ENCODE data around the gene MAK. TPM values are rescaled to one million over a fixed set of nuclear protein-coding genes. Genes with fewer than 3 reads are reported as not detected.

MAK gene
- polyA plus RNA-seq, 2 of the 4 experiments (the other 2 are of a cell fraction): 0.05 to 0.09 TPM

GRCh38 chr6:10747251-10747972 is 90.9 kb downstream of the MAK start, which contains the start of gene TMEM14B:
Gene TMEM14B (plus strand): TSS chr6:10747805. CDS start chr6:10749246, 1,441 bp downstream.
- whole genome bisulfite sequencing (ENCODE audit: missing lambda C conversion rate): 3% methylated on average over 25 of the region's 52 CpGs
- H3K4me2 ChIP-seq: peak within 1 kb of the TSS; percentile 85
- ChIA-PET CTCF (interaction anchor here (1.0 to 2.2 kb wide), 7 partner anchors 11 to 269 kb away, joined by 3 to 18 read pairs (median 4); no protein-coding TSS in a partner anchor), POLR2A (interaction anchor here (0.9 to 2.5 kb wide), 4 partner anchors 12 to 53 kb away, joined by 3 to 11 read pairs (median 5); partner anchors contain the start of genes C6orf52, PAK1IP1 and TMEM14C)
- peak within 1 kb of the TSS; percentile 95 for H3K4me3 ChIP-seq
- H3K4me1 ChIP-seq: peaks cover 20% of the 10 kb centered on the region
- DNase-seq (ENCODE audit: low read depth in 1 of 2, low spot score in 1 of 2): peak; percentile 81 to 94
- no peaks in the 10 kb centered on the region for H3K9me3 ChIP-seq
- H3K27ac ChIP-seq: peak within 1 kb of the TSS; percentile 90 to 96
- ATAC-seq: peak; percentile 95 to 98
- FAIRE-seq: no peak
- TF ChIP-seq, protein P1, sequence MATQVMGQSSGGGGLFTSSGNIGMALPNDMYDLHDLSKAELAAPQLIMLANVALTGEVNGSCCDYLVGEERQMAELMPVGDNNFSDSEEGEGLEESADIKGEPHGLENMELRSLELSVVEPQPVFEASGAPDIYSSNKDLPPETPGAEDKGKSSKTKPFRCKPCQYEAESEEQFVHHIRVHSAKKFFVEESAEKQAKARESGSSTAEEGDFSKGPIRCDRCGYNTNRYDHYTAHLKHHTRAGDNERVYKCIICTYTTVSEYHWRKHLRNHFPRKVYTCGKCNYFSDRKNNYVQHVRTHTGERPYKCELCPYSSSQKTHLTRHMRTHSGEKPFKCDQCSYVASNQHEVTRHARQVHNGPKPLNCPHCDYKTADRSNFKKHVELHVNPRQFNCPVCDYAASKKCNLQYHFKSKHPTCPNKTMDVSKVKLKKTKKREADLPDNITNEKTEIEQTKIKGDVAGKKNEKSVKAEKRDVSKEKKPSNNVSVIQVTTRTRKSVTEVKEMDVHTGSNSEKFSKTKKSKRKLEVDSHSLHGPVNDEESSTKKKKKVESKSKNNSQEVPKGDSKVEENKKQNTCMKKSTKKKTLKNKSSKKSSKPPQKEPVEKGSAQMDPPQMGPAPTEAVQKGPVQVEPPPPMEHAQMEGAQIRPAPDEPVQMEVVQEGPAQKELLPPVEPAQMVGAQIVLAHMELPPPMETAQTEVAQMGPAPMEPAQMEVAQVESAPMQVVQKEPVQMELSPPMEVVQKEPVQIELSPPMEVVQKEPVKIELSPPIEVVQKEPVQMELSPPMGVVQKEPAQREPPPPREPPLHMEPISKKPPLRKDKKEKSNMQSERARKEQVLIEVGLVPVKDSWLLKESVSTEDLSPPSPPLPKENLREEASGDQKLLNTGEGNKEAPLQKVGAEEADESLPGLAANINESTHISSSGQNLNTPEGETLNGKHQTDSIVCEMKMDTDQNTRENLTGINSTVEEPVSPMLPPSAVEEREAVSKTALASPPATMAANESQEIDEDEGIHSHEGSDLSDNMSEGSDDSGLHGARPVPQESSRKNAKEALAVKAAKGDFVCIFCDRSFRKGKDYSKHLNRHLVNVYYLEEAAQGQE (IDR thresholded peaks at IDR 0.05): no peak
- TF ChIP-seq SMC3 (IDR thresholded peaks at IDR 0.05): no peak
- no peak for TF ChIP-seq EHF (CRISPR knock-in tag; IDR thresholded peaks at IDR 0.05)
- no peak for TF ChIP-seq NR3C1 (IDR thresholded peaks at IDR 0.05)
- TF ChIP-seq JUN (IDR thresholded peaks at IDR 0.05): peak; percentile 60 to 67; a peak in 3 of 5 replicates
- 0 out of 2 replicates have a peak, but pooled peaks have one; percentile 47 for TF ChIP-seq MAZ (IDR thresholded peaks at IDR 0.05; ENCODE audit: borderline replicate concordance, low read depth, low read length)
- no peak for TF ChIP-seq KDM1A (IDR thresholded peaks at IDR 0.05; ENCODE audit: low read depth)
- no peak for TF ChIP-seq TFCP2L1 (CRISPR knock-in tag; IDR thresholded peaks at IDR 0.05)
- TF ChIP-seq EP300 (IDR thresholded peaks at IDR 0.05): no peak
- peak in 1 of 2 experiments; percentile 24; a peak in 1 of 5 replicates for TF ChIP-seq RAD21 (conservative IDR thresholded peaks at IDR 0.05 in 1 of 2, IDR thresholded peaks at IDR 0.05 in 1 of 2)
- TF ChIP-seq ESRRA (IDR thresholded peaks at IDR 0.05; ENCODE audit: borderline replicate concordance, low read length): no peak
- TF ChIP-seq ELK1 (IDR thresholded peaks at IDR 0.05; ENCODE audit: low read depth, low read length): no peak
- TF ChIP-seq HEYL (CRISPR knock-in tag; IDR thresholded peaks at IDR 0.05): no peak
- TF ChIP-seq, protein P2, sequence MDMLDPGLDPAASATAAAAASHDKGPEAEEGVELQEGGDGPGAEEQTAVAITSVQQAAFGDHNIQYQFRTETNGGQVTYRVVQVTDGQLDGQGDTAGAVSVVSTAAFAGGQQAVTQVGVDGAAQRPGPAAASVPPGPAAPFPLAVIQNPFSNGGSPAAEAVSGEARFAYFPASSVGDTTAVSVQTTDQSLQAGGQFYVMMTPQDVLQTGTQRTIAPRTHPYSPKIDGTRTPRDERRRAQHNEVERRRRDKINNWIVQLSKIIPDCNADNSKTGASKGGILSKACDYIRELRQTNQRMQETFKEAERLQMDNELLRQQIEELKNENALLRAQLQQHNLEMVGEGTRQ (IDR thresholded peaks at IDR 0.05): no peak
- TF ChIP-seq BHLHE40 (IDR thresholded peaks at IDR 0.05; ENCODE audit: low read depth, low read length): no peak
- TF ChIP-seq JUNB (IDR thresholded peaks at IDR 0.05): no peak
- TF ChIP-seq KDM5A (IDR thresholded peaks at IDR 0.05): no peak
- TF ChIP-seq TP53 (CRISPR knock-in tag; IDR thresholded peaks at IDR 0.05): no peak
- TF ChIP-seq, protein P3, sequence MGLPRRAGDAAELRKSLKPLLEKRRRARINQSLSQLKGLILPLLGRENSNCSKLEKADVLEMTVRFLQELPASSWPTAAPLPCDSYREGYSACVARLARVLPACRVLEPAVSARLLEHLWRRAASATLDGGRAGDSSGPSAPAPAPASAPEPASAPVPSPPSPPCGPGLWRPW (IDR thresholded peaks at IDR 0.05): no peak
- no peak for TF ChIP-seq POLR2AphosphoS2 (conservative IDR thresholded peaks at IDR 0.05; ENCODE audit: low read length)
- no peak for TF ChIP-seq HOXB5 (CRISPR knock-in tag; IDR thresholded peaks at IDR 0.05)
- no peak for TF ChIP-seq PBX3 (IDR thresholded peaks at IDR 0.05)
- TF ChIP-seq PHF8 (IDR thresholded peaks at IDR 0.05; ENCODE audit: borderline replicate concordance, low read depth): 0 out of 2 replicates have a peak, but pooled peaks have one; percentile 67
- no peak for TF ChIP-seq HOXA7 (CRISPR knock-in tag; IDR thresholded peaks at IDR 0.05)
- no peak for TF ChIP-seq CEBPB (IDR thresholded peaks at IDR 0.05)
- TF ChIP-seq, protein P4, sequence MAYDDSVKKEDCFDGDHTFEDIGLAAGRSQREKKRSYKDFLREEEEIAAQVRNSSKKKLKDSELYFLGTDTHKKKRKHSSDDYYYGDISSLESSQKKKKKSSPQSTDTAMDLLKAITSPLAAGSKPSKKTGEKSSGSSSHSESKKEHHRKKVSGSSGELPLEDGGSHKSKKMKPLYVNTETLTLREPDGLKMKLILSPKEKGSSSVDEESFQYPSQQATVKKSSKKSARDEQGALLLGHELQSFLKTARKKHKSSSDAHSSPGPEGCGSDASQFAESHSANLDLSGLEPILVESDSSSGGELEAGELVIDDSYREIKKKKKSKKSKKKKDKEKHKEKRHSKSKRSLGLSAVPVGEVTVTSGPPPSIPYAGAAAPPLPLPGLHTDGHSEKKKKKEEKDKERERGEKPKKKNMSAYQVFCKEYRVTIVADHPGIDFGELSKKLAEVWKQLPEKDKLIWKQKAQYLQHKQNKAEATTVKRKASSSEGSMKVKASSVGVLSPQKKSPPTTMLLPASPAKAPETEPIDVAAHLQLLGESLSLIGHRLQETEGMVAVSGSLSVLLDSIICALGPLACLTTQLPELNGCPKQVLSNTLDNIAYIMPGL (CRISPR knock-in tag; IDR thresholded peaks at IDR 0.05; ENCODE audit: borderline replicate concordance): no peak
- TF ChIP-seq EHMT2 (IDR thresholded peaks at IDR 0.05; ENCODE audit: low read depth): no peak
- TF ChIP-seq, protein P5, sequence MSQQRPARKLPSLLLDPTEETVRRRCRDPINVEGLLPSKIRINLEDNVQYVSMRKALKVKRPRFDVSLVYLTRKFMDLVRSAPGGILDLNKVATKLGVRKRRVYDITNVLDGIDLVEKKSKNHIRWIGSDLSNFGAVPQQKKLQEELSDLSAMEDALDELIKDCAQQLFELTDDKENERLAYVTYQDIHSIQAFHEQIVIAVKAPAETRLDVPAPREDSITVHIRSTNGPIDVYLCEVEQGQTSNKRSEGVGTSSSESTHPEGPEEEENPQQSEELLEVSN (IDR thresholded peaks at IDR 0.05; ENCODE audit: borderline replicate concordance, low read depth): peak; percentile 53; the same call in 1 of the 2 replicates
- TF ChIP-seq SREBF2 (IDR thresholded peaks at IDR 0.05): no peak
- TF ChIP-seq HDAC2 (IDR thresholded peaks at IDR 0.05): no peak
- no peak for TF ChIP-seq ZFP36 (IDR thresholded peaks at IDR 0.05; ENCODE audit: borderline replicate concordance, partially characterized antibody)
